ENCODE measurements around the gene GSTM3.

GRCh38 chr1:109787211-109787844, 46.5 kb upstream of the GSTM3 start:
- TF ChIP-seq EZH2 (IDR thresholded peaks at IDR 0.05; ENCODE audit: borderline replicate concordance, low read length), result no peak
- TF ChIP-seq CTCF (IDR thresholded peaks at IDR 0.05; ENCODE audit: low read length), result no peak

Data from OCI-LY1 (cell line).